ENCODE results near the gene RTTN. TPM values are rescaled to one million over a fixed set of nuclear protein-coding genes. Genes with fewer than 3 reads are reported as not detected.
"Not testable (repeated sequence)": the region's sequence is repeated elsewhere in the genome, so short reads cannot be mapped to it uniquely, and the experiment has no call there.

Gene RTTN
- total RNA-seq, 1 donor from 2014 or later: 15.8 TPM

DNA sequence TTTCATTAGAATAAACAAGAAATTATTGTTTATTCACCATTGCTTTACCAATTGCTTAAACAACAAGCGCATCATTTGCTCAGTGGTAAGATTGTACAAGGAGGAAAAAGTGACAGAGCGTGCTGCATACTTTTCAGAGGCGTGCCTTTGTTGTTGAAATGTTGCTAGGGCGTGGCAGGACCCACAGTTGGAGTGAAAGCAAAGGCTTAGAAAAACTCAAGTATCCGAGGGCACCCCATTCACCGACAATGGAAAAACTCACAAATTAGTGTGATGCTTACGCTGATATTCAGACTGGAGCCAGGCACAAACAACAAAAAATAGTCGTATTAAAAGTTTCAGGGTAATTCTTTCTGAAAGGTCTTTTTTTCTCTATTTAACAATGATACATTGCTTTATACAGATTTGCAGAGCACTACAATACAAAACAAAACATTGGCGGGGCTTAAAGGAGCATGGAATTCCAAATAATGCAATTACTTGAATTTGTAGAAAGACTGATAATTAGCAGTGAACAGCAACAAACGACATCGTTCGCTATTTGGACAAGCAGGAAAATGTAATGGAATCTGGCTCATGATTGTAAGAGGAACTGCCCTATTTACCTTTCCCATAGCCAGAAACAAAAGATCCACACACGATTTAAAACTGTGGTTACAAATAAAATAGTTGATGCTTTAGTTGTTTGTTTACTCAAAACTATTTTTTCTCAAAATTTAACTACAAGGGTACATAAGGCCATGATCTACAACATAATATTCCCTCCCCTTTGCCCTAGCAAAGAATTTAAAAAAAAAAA, 37.8 kb upstream of the RTTN start:
- Mint-ChIP-seq H3K27ac (ENCODE audit: unreplicated experiment) (no peak overlapping the region), H3K4me3 (ENCODE audit: unreplicated experiment) (no peak overlapping the region)
- no peak for DNase-seq (ENCODE audit: low spot score)

DNA sequence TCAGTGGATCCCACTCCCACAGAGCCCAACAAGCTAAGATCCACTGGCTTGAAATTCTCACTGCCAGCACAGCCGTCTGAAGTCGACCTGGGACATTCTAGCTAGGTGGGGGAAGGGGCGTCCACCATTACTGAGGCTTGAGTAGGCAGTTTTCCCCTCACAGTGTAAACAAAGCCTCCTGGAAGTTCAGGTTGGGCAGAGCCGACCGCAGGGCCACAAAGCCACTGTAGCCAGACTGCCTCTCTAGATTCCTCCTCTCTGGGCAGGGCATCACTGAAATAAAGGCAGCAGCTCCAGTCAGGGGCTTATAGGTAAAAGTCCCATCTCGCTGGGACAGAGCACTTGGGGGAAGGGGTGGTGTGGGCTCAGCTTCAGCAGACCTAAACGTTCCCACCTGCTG, 31.4 kb upstream of the RTTN start:
- H3K27ac Mint-ChIP-seq (ENCODE audit: unreplicated experiment); H3K27me3 Mint-ChIP-seq (ENCODE audit: unreplicated experiment); DNase-seq (ENCODE audit: low spot score); H3K9me3 Mint-ChIP-seq (ENCODE audit: unreplicated experiment); H3K36me3 Mint-ChIP-seq (ENCODE audit: low read depth, unreplicated experiment); H3K4me3 Mint-ChIP-seq (ENCODE audit: unreplicated experiment): not testable (repeated sequence)
- peaks cover 12% of the 10 kb centered on the region for H3K4me1 Mint-ChIP-seq (ENCODE audit: unreplicated experiment)

More for the DNA sequence above, 37.8 kb upstream of the RTTN start:
- Mint-ChIP-seq H3K27me3 (ENCODE audit: unreplicated experiment) (peaks cover 1% of the 10 kb centered on the region), H3K36me3 (ENCODE audit: low read depth, unreplicated experiment) (no peaks in the 10 kb centered on the region), H3K9me3 (ENCODE audit: unreplicated experiment) (no peaks in the 10 kb centered on the region), H3K4me1 (ENCODE audit: unreplicated experiment) (peaks cover 6% of the 10 kb centered on the region)
- TF ChIP-seq, protein P1, sequence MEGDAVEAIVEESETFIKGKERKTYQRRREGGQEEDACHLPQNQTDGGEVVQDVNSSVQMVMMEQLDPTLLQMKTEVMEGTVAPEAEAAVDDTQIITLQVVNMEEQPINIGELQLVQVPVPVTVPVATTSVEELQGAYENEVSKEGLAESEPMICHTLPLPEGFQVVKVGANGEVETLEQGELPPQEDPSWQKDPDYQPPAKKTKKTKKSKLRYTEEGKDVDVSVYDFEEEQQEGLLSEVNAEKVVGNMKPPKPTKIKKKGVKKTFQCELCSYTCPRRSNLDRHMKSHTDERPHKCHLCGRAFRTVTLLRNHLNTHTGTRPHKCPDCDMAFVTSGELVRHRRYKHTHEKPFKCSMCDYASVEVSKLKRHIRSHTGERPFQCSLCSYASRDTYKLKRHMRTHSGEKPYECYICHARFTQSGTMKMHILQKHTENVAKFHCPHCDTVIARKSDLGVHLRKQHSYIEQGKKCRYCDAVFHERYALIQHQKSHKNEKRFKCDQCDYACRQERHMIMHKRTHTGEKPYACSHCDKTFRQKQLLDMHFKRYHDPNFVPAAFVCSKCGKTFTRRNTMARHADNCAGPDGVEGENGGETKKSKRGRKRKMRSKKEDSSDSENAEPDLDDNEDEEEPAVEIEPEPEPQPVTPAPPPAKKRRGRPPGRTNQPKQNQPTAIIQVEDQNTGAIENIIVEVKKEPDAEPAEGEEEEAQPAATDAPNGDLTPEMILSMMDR (IDR thresholded peaks at IDR 0.05; ENCODE audit: unreplicated experiment): no peak

DNA sequence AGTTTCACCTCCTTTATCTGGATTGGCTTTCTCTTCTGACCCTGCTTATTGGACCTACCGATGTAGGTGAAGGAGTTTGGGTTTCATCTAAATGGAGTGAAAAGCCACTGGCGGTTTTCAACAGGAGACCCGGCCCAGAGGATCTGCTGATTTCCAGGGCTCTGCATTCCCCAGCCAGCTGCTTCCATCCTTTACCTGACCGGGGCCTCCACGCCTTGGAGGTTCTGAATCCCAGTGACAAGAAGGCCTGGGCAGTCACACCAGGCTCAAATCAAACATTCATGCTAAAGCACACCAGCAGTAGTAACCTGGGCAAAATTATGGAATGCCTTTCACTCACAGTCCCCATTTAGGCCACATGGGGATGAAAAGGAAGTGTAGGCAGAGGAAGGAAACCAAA, 30.0 kb upstream of the RTTN start:
- Mint-ChIP-seq H3K36me3 (ENCODE audit: low read depth, unreplicated experiment) (no peaks in the 10 kb centered on the region), H3K27ac (ENCODE audit: unreplicated experiment) (no peak overlapping the region), H3K9me3 (ENCODE audit: unreplicated experiment) (no peaks in the 10 kb centered on the region), H3K4me3 (ENCODE audit: unreplicated experiment) (no peak overlapping the region), H3K27me3 (ENCODE audit: unreplicated experiment) (peaks cover 8% of the 10 kb centered on the region), H3K4me1 (ENCODE audit: unreplicated experiment) (peaks cover 12% of the 10 kb centered on the region)
- no peak for DNase-seq (ENCODE audit: low spot score)
- TF ChIP-seq, protein P1 (IDR thresholded peaks at IDR 0.05; ENCODE audit: unreplicated experiment): no peak

DNA sequence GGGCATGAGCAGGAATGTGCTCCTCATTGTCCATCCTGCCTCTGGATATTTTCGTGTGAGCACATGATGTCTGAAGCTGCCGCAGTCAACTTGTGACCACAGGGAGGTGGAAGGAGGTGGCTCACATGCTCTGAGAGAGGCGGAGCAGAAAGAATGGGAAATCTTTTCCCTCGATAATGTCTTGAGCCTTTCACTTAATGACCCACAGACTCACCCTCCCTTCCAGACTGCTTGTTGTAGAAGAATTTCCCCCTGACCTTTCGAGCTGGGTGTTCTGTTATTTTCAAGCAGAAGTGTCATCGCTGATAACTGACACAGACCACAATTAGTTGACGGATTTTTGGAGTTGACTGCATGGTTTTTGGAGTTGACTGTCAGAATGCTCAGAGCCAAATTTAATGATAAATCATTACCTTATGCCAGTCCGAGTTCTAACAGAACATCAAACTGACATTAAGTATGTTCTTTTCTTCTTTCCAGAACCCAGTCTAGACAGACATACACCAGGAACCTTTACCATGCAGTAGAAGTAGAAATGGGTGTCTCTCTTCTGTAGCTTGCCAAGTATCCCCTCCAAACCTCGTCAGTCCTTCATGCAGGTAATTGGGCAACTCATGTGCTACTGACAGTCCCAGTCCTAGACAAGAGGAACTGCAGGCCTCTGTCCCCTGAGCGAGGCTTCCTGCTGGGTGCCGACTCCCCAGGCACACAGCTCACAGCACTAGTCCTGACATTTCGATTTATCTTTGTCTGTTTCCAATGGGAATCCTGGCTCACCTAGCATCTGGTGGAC, 29.4 kb upstream of the RTTN start:
- Mint-ChIP-seq H3K4me1 (ENCODE audit: unreplicated experiment) (peaks cover 12% of the 10 kb centered on the region), H3K36me3 (ENCODE audit: low read depth, unreplicated experiment) (no peaks in the 10 kb centered on the region), H3K9me3 (ENCODE audit: unreplicated experiment) (no peaks in the 10 kb centered on the region), H3K27ac (ENCODE audit: unreplicated experiment) (no peak overlapping the region), H3K4me3 (ENCODE audit: unreplicated experiment) (no peak overlapping the region), H3K27me3 (ENCODE audit: unreplicated experiment) (peaks cover 8% of the 10 kb centered on the region)
- TF ChIP-seq, protein P1 (IDR thresholded peaks at IDR 0.05; ENCODE audit: unreplicated experiment): no peak
- DNase-seq (ENCODE audit: low spot score): no peak

DNA sequence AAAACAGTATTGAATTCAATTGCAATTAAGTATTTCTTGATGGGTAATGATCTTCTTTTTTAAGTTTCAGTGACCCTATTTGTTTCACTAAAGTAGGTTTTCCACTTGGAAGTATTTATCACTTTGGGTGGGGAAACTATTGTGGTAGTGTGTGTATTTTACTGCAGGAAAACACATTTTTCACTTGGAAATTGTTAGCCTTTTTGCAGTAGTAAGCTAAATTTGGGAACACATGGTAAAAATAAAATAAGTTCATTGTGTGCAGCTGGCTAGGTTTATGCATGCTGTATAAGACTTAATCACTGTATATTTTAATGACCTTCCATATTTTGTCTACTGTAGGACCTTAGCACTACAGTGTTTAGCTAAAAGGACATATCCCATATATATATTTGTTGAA, 28.5 kb upstream of the RTTN start:
- DNase-seq (ENCODE audit: low spot score): no peak
- H3K36me3 Mint-ChIP-seq (ENCODE audit: low read depth, unreplicated experiment): no peaks in the 10 kb centered on the region
- no peak overlapping the region for H3K4me3 Mint-ChIP-seq (ENCODE audit: unreplicated experiment)
- peaks cover 10% of the 10 kb centered on the region for H3K27me3 Mint-ChIP-seq (ENCODE audit: unreplicated experiment)
- no peaks in the 10 kb centered on the region for H3K9me3 Mint-ChIP-seq (ENCODE audit: unreplicated experiment)
- no peak overlapping the region for H3K27ac Mint-ChIP-seq (ENCODE audit: unreplicated experiment)
- H3K4me1 Mint-ChIP-seq (ENCODE audit: unreplicated experiment): peaks cover 12% of the 10 kb centered on the region
- TF ChIP-seq, protein P1 (IDR thresholded peaks at IDR 0.05; ENCODE audit: unreplicated experiment): no peak

All from endothelial cell (in vitro differentiated cells).